HG03159 (cell line): ENCODE data around the gene VNN1.

Experiments
- ATAC-seq: cut with Tn5 transposase; IDR thresholded peaks from one replicate; pipeline ENCODE4 v1.9.1; 2021; ENCODE audit warnings: mild to moderate bottlenecking, moderate library complexity; ENCODE audit not compliant: unreplicated experiment

Gene VNN1

GRCh38 chr6:132713352-132714134, at the start of gene VNN1:
Gene VNN1 (minus strand): TSS chr6:132714055. CDS start chr6:132714035, 20 bp downstream.
- ATAC-seq, result peak; percentile 93

GRCh38 chr6:132763269-132763668, 49.4 kb upstream of the VNN1 start:
- peak; percentile 94 for ATAC-seq

- ATAC-seq, result no peak
Measured at GRCh38 chr6:132760256-132760655, 46.4 kb upstream of the VNN1 start.

GRCh38 chr6:132758689-132759088, 44.8 kb upstream of the VNN1 start:
- no peak for ATAC-seq

- no peak for ATAC-seq
Measured at GRCh38 chr6:132752255-132752654, 38.4 kb upstream of the VNN1 start.

- ATAC-seq, result no peak
Measured at GRCh38 chr6:132751828-132752227, 38.0 kb upstream of the VNN1 start.

GRCh38 chr6:132751306-132751705, 37.5 kb upstream of the VNN1 start:
- ATAC-seq, result peak; percentile 29

GRCh38 chr6:132750455-132751248, 36.8 kb upstream of the VNN1 start:
- ATAC-seq, result peak; percentile 85

- ATAC-seq, result no peak
Measured at GRCh38 chr6:132749111-132749510, 35.3 kb upstream of the VNN1 start.

- no peak for ATAC-seq
Measured at GRCh38 chr6:132748446-132748845, 34.6 kb upstream of the VNN1 start.

GRCh38 chr6:132746048-132746447, 32.2 kb upstream of the VNN1 start:
- no peak for ATAC-seq

GRCh38 chr6:132742495-132742894, 28.6 kb upstream of the VNN1 start:
- no peak for ATAC-seq

GRCh38 chr6:132741281-132741680, 27.4 kb upstream of the VNN1 start:
- no peak for ATAC-seq

- ATAC-seq, result no peak
Measured at GRCh38 chr6:132736239-132736638, 22.4 kb upstream of the VNN1 start.

GRCh38 chr6:132734694-132735236, 20.9 kb upstream of the VNN1 start:
- ATAC-seq, result no peak

GRCh38 chr6:132733814-132734213, 20.0 kb upstream of the VNN1 start:
- no peak for ATAC-seq

- ATAC-seq, result no peak
Measured at GRCh38 chr6:132733283-132733682, 19.4 kb upstream of the VNN1 start.

- ATAC-seq, result no peak
Measured at GRCh38 chr6:132731086-132731485, 17.2 kb upstream of the VNN1 start.

GRCh38 chr6:132730560-132730959, 16.7 kb upstream of the VNN1 start:
- ATAC-seq, result no peak

GRCh38 chr6:132728616-132729015, 14.8 kb upstream of the VNN1 start:
- no peak for ATAC-seq

- no peak for ATAC-seq
Measured at GRCh38 chr6:132726608-132726975, 12.7 kb upstream of the VNN1 start.
